Activated gamma-delta T cell treated with Interleukin-2 at 50 U/mL for 16 hours (primary cell): ENCODE measurements around the gene SRRD.
"Not testable (repeated sequence)": the region's sequence is repeated elsewhere in the genome, so short reads cannot be mapped to it uniquely, and the experiment has no call there.

Experiments used
- DNase-seq: peaks from one replicate; pipeline ENCODE4 v3.0.0-alpha.2; 2020

The SRRD gene

DNA sequence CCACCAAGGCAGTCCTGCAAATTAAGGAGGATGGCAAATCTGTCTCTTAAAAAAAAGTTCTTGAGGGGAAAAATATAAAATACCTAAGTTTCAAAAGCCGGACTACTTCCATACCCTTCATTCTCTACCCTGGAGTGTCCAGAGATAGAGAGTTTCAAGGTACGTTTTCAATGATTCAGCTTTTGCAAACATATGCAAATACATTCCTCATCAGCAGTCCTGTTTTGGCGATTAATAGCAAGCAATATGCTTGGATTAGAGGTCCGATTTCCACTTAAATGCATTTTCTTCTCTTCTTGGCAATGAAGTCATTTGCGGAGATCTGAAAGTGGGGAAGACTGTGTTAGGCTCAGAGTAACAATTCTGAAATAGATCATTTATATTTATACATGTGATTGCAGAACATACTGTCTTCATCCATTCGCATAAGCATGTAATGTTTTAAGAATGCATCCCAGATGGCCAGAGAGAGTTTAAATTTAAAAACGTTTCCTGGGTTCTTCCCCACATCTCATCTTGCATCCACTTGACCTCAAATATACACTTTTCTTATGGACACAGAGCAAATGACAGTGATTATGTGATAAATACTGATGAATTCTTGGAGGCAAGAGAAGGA, 42.4 kb downstream of the SRRD start:
- DNase-seq, result no peak

GRCh38 chr22:26527167-26527566, 43.5 kb downstream of the SRRD start:
- no peak for DNase-seq

GRCh38 chr22:26527574-26528465, 44.1 kb downstream of the SRRD start:
- no peak for DNase-seq

- not testable (repeated sequence) for DNase-seq
Measured at GRCh38 chr22:26528518-26528917, 44.8 kb downstream of the SRRD start.

- no peak for DNase-seq
Measured at GRCh38 chr22:26529345-26529744, 45.7 kb downstream of the SRRD start.

- no peak for DNase-seq
Measured at GRCh38 chr22:26534171-26534855, 50.6 kb downstream of the SRRD start.

DNA sequence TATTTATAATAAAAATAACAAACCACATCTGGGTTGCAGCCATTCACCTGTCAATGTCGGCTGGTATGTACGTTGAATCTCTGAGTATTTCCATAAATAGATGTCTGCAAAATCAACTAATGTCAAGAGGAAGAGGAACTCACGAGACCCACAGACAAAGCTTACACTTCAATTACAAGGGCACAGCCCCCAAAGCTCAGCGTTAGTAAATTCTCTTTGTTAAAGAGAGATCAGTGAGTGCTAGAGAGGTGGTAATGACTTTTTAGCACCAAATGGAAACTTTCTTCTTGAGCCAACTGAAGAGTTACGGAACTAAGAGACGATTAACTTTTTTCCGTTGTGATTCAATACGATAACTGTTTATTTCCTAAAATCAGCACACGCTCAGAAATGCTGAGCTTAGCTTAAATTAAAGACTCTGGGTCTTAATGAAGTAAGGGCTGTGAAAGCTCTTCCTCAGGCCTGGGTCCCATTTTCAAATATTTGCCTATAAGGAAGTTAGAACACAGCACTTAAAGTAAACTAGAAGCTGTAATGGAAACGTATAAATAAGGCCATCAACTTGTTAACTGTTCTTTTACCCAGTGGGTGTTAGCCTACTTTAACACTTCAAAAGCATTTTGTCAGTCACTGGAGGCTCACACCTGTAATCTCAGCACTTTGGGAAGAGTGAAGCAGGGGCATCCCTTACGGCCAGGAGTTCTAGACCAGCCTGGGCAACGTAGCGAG, 51.4 kb downstream of the SRRD start:
- no peak for DNase-seq

DNA sequence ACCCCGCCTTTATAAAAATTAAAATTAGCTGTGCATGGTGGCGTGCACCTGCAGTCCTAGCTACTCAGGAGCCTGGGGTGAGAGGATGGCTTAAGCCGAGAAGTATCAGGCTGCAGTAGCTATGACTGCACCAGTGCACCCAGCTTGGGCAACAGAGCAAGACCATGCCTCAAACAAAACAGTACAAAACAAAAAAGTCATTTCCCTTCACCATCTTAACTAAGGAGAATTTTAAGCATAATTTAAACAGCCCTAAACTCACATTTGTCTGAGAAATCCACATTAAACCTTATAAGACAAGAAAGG, 51.9 kb downstream of the SRRD start:
- DNase-seq, result no peak

GRCh38 chr22:26536056-26536761, 52.5 kb downstream of the SRRD start:
- DNase-seq, result no peak

DNA sequence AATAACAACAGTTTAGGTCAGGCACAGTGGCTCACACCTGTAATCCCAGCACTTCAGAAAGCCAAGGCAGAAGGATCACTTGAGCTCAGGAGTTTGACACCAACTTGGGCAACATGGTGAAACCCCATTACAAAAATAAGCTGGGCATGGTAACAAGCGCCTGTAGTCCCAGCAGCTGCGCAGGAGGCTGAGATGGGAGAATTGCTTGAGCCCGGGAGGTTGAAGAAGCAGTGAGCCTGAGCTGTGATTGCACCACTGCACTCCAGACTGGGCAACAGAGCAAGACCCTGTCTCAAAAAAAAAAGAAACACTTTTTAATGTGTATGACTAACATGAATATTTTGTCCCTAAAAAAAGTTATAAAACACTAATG, 53.1 kb downstream of the SRRD start:
- no peak for DNase-seq

DNA sequence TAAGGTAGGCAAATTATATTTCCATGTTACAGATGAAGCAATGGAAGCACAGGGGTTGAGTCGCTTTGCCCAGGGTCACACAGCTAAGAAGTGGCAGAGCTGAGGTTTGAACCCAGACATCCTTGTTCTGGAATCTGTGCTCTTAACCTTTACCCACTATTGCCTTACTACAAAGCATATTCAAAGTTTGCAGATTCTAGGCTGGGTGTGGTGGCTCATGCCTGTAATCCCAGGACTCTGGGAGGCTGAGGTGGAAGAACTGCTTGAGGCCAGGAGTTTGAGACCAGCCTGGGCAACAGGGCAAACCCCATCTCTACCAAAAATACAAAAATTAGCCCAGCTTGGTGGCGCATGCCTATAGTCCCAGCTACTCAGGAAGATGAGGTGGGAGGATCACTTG, 56.4 kb downstream of the SRRD start:
- DNase-seq, result no peak

GRCh38 chr22:26541167-26541819, 57.6 kb downstream of the SRRD start:
- no peak for DNase-seq

DNA sequence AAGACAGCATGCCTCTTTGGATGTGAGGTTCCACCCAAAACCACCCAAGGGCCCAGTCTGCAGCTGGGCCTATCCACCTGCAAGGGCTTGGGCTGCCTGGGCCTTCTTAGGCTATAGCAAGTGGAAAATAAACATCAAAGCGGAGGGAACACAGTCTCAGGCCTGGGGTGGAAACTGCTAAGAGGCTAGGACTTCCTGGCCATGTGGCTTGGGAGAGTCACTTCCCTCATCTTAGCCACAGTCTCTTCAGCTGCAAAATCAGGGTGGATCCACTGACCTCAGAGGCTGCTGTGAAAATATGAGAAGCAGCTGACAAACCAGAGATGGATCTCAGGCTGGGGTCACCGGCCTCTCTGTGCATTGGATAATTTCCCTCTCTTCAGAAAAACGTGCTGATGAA, 59.2 kb downstream of the SRRD start:
- no peak for DNase-seq
